ENCODE measurements around the gene TSHZ2. TPM values are rescaled to one million over a fixed set of nuclear protein-coding genes. Genes with fewer than 3 reads are reported as not detected.

TSHZ2 gene
- total RNA-seq, 1 donor from 2014 or later = 0.06 TPM

DNA sequence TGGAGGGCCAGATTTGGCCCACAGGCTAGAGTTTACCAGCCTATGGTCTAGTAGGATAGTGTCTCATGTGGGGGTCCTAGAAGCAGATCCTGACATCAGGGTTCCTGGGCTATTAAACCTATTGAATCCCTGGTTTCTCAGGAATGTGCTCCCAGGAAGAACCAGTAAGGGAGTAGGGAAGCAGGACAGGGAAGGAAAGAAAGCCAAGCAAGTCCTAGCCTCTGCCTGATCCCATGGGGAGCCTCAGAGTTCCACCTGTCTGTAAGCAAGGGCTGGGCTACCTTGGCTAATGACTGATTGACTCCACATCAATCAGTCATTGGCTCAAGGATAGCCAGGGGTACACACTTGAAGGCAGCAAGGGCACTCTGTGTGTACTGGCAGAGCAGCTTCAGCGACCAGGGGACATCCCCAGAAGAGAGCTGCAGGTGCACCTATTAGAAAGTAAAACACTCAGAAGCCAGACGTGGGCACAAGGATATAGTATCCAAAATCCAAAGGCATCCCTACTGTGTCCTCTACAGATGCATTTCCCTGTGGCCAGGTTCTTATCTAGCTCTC is 309.5 kb downstream of the TSHZ2 start:
- TF ChIP-seq, protein P1, sequence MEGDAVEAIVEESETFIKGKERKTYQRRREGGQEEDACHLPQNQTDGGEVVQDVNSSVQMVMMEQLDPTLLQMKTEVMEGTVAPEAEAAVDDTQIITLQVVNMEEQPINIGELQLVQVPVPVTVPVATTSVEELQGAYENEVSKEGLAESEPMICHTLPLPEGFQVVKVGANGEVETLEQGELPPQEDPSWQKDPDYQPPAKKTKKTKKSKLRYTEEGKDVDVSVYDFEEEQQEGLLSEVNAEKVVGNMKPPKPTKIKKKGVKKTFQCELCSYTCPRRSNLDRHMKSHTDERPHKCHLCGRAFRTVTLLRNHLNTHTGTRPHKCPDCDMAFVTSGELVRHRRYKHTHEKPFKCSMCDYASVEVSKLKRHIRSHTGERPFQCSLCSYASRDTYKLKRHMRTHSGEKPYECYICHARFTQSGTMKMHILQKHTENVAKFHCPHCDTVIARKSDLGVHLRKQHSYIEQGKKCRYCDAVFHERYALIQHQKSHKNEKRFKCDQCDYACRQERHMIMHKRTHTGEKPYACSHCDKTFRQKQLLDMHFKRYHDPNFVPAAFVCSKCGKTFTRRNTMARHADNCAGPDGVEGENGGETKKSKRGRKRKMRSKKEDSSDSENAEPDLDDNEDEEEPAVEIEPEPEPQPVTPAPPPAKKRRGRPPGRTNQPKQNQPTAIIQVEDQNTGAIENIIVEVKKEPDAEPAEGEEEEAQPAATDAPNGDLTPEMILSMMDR (conservative IDR thresholded peaks at IDR 0.05; ENCODE audit: low read depth, low read length) = no peak
- H3K4me3 ChIP-seq (ENCODE audit: low read depth, low read length) = no peak overlapping the region
- no peak for DNase-seq (ENCODE audit: low read depth)

GRCh38 chr20:53282217-53282955 is 310.2 kb downstream of the TSHZ2 start:
- no peak overlapping the region for H3K4me3 ChIP-seq (ENCODE audit: low read depth, low read length)
- DNase-seq (ENCODE audit: low read depth) = no peak
- TF ChIP-seq, protein P1 (conservative IDR thresholded peaks at IDR 0.05; ENCODE audit: low read depth, low read length) = no peak

DNA sequence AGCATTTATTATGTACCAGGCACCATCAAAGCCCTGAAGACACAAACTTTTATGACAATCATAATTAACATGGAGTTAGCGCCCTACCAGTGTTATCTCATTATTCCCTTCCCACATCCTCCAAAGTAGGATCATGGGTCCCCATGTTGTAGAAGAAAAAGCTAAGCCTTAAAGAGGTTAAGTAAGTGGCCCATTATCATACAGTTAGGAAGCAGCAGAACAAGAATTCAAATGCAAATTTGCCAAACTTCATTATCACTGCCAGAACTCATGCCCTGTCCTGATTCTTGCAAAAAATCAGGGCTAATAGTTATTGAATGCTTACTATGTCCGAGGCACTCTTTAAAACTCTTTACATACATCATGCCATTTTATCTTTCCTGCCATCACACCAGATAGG is 310.9 kb downstream of the TSHZ2 start:
- H3K4me3 ChIP-seq (ENCODE audit: low read depth, low read length) = no peak overlapping the region
- DNase-seq (ENCODE audit: low read depth) = no peak
- TF ChIP-seq, protein P1 (conservative IDR thresholded peaks at IDR 0.05; ENCODE audit: low read depth, low read length) = no peak

- TF ChIP-seq, protein P1 (conservative IDR thresholded peaks at IDR 0.05; ENCODE audit: low read depth, low read length) = no peak
- no peak overlapping the region for H3K4me3 ChIP-seq (ENCODE audit: low read depth, low read length)
- no peak for DNase-seq (ENCODE audit: low read depth)
Measured at GRCh38 chr20:53283597-53283996, 311.4 kb downstream of the TSHZ2 start.

DNA sequence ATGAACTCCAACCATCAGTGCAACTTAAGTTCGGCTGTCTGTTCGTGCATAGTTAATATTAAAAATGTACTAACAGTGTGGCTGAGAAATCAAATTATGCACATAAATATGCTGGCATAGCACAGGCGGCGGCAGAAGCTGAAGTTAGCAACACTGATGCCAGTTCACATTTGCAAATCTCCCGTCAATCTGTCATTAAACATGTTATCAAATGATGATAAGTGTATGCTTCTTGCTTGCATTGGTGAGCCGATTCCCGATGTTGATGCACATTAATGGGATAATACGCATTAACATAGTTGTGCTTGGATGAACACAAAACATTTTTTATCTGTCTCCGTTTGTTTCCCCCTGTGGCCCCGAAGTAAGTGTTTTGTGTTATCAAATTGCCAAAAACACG is 312.1 kb downstream of the TSHZ2 start:
- H3K4me3 ChIP-seq (ENCODE audit: low read depth, low read length) = no peak overlapping the region
- TF ChIP-seq, protein P1 (conservative IDR thresholded peaks at IDR 0.05; ENCODE audit: low read depth, low read length) = no peak
- DNase-seq (ENCODE audit: low read depth) = no peak

GRCh38 chr20:53284696-53285095 is 312.5 kb downstream of the TSHZ2 start:
- DNase-seq (ENCODE audit: low read depth) = no peak
- TF ChIP-seq, protein P1 (conservative IDR thresholded peaks at IDR 0.05; ENCODE audit: low read depth, low read length) = no peak
- H3K4me3 ChIP-seq (ENCODE audit: low read depth, low read length) = no peak overlapping the region
